Endothelial cell of umbilical vein (primary cell): ENCODE results near the gene MC3R. TPM values are rescaled to one million over a fixed set of nuclear protein-coding genes. Genes with fewer than 3 reads are reported as not detected.
A peak's percentile ranks its signal among the peaks of the same experiment; 100 is the strongest.

ENCODE experiments used
- Bru-seq: library from RNA; stranded (reverse); fragments of 400-500 nt; gene quantifications from one replicate; lab custom pipeline; 2021; lab: Mats Ljungman, UMichigan
- BruChase-seq, 2 experiments: library from RNA; stranded (reverse); fragments of 400-500 nt; gene quantifications; one replicate each; lab custom pipeline; 2021; lab: Mats Ljungman, UMichigan
- BruUV-seq: library from RNA; stranded (reverse); fragments of 400-500 nt; replicated peaks from 2 replicates; lab custom pipeline; 2021; lab: Mats Ljungman, UMichigan
- CTCF ChIA-PET: fragments of 300-600, 350-600 bp; sonication (Branson Sonifier 250); formaldehyde crosslinking; loops from one replicate; lab custom pipeline; 2021; ENCODE audit warnings: antibody characterized with exemption, inconsistent platforms; lab: Charles Lee
- POLR2A ChIA-PET: fragments of 300-600, 350-600 bp; sonication (Branson Sonifier 250); formaldehyde crosslinking; loops from one replicate; lab custom pipeline; 2021; ENCODE audit warnings: antibody characterized with exemption, inconsistent platforms; lab: Charles Lee
- DNase-seq: peaks from one replicate; pipeline ENCODE4 v3.0.0-alpha.2; 2011; ENCODE audit warnings: low read depth, low spot score
- FAIRE-seq: peaks from 2 replicates; lab custom pipeline; 2011; peaks lifted over from hg19 to GRCh38; lab: Jason Lieb, UNC
- H2AFZ ChIP-seq: 2 replicates; pipeline ENCODE4 v1.6.0; 2012; ENCODE audit warnings: low read depth, low read length, control low read depth, inconsistent platforms
- H3K27ac ChIP-seq: 2 replicates; pipeline ENCODE4 v1.5.1; 2011; ENCODE audit warnings: low read depth, mild to moderate bottlenecking, control low read depth, low read length, moderate library complexity; ENCODE audit not compliant: insufficient read depth
- H3K27me3 ChIP-seq, 2 experiments: 2 replicates each; pipeline versions ENCODE4 v1.6.0 to v1.6.1; 2011; ENCODE audit warnings: low read length in 2 of 2, mixed read lengths in 1 of 2; ENCODE audit not compliant: control insufficient read depth in 2 of 2, insufficient read depth in 2 of 2
- H3K36me3 ChIP-seq, 2 experiments: 2 replicates in 1 of 2; 3 replicates in 1 of 2; pipeline ENCODE4 v1.5.1; 2011; ENCODE audit warnings: low read length in 2 of 2, mild to moderate bottlenecking in 1 of 2, moderate library complexity in 1 of 2; ENCODE audit not compliant: control insufficient read depth in 2 of 2, insufficient read depth in 2 of 2; ENCODE audit errors: extremely low read depth in 1 of 2
- H3K4me1 ChIP-seq: 3 replicates; pipeline ENCODE4 v1.5.1; 2011; ENCODE audit warnings: mild to moderate bottlenecking, low read length; ENCODE audit not compliant: control insufficient read depth, insufficient read depth; ENCODE audit errors: extremely low read depth
- H3K4me2 ChIP-seq: 2 replicates; pipeline ENCODE4 v1.6.1; 2011; ENCODE audit warnings: low read length, control low read depth, mixed read lengths; ENCODE audit not compliant: insufficient read depth
- H3K4me3 ChIP-seq, 3 experiments: fragments of 200-600 bp in 1 of 3; sonication (generic), shearing (Covaris generic) in 1 of 3; replicated peaks in 1 of 3; 2 replicates each; pipeline ENCODE4 v1.5.1; 2011 to 2016; ENCODE audit warnings: control low read depth in 3 of 3, low read length in 3 of 3, mild to moderate bottlenecking in 2 of 3, inconsistent platforms in 1 of 3, low read depth in 1 of 3, moderate library complexity in 1 of 3; ENCODE audit not compliant: insufficient read depth in 1 of 3
- H3K79me2 ChIP-seq: 2 replicates; pipeline ENCODE4 v1.6.0; 2012; ENCODE audit warnings: low read length, inconsistent platforms; ENCODE audit not compliant: control insufficient read depth, insufficient read depth
- H3K9ac ChIP-seq: replicated peaks from 2 replicates; pipeline ENCODE3; 2011; ENCODE audit warnings: low read length, control low read depth; ENCODE audit not compliant: insufficient read depth; ENCODE audit errors: extremely low read depth
- H3K9me1 ChIP-seq: replicated peaks from 3 replicates; pipeline ENCODE4 v1.6.0; 2011; ENCODE audit warnings: mild to moderate bottlenecking, low read length; ENCODE audit not compliant: control insufficient read depth, insufficient read depth; ENCODE audit errors: extremely low read depth
- H3K9me3 ChIP-seq: replicated peaks from 2 replicates; pipeline ENCODE4 v1.5.1; 2012; ENCODE audit warnings: low read length, inconsistent platforms; ENCODE audit not compliant: control insufficient read depth, insufficient read depth
- H4K20me1 ChIP-seq: replicated peaks from 2 replicates; pipeline ENCODE3; 2011; ENCODE audit warnings: mild to moderate bottlenecking, low read length; ENCODE audit not compliant: control insufficient read depth, insufficient read depth; ENCODE audit errors: extremely low read depth
- CTCF ChIP-seq, 2 donors: IDR thresholded peaks; 1 replicate in 1 of 2; 2 replicates in 1 of 2; pipeline ENCODE4 v1.5.1; 2011; ENCODE audit warnings: low read length in 2 of 2, mild to moderate bottlenecking in 2 of 2, moderate library complexity in 2 of 2, control low read depth in 1 of 2, inconsistent platforms in 1 of 2, low read depth in 1 of 2; ENCODE audit not compliant: insufficient read depth in 1 of 2; ENCODE audit errors: extremely low read depth in 1 of 2
- JUN ChIP-seq: IDR thresholded peaks from 2 replicates; pipeline ENCODE4 v1.6.1; 2011; ENCODE audit warnings: borderline replicate concordance, low read depth; ENCODE audit not compliant: insufficient read length, insufficient read depth
- dilution Hi-C: fragments of 300-500 bp; cut with MboI; formaldehyde crosslinking; loops from one replicate; pipeline ENCODE4 v1.15.0; 2019; ENCODE audit warnings: low sequenced_read_pairs; ENCODE audit not compliant: extremely low pct_ligation_motif_present
- intact Hi-C: fragments of 100-400 bp; cut with micrococcal nuclease; formaldehyde crosslinking; loops from one replicate; pipeline ENCODE4 v1.10.0; 2022
- long read RNA-seq: library from polyadenylated mRNA; stranded (forward); transcript quantifications from one replicate; pipeline ENCODE4 v2.0.0, GENCODE V29; 2021
- polyA minus RNA-seq, 3 experiments: library from RNA; depleted of rRNA, polyadenylated mRNA; stranded (reverse); fragments of >200 nt; gene quantifications; 1 replicate in 1 of 3; 2 replicates in 2 of 3; pipeline ENCODE4 v1.2.3, GENCODE V29; 2011
- polyA plus RNA-seq, 4 experiments: library from polyadenylated mRNA; depleted of rRNA in 3 of 4; stranded (reverse) in 3 of 4; unstranded in 1 of 4; fragments of >200 nt; gene quantifications; 2 replicates each; pipeline versions ENCODE4 v1.2.1 to v1.2.3, GENCODE V29; 2011 to 2012; ENCODE audit warnings: missing spikeins in 1 of 4
- total RNA-seq: library from RNA; stranded (reverse); gene quantifications from 2 replicates; pipeline ENCODE4 v1.2.3, GENCODE V29; 2021

The MC3R gene
- total RNA-seq (not detected in 2 replicates), polyA plus RNA-seq (not detected in 2 replicates), polyA minus RNA-seq (not detected in 2 replicates), Bru-seq, nascent RNA (not detected), BruChase-seq, experiment 1, labeled RNA remaining after a 6-hour chase (not detected), BruChase-seq, experiment 2, labeled RNA remaining after a 2-hour chase (not detected)
- polyA plus RNA-seq (2011; cell fraction: cytosol; rRNA removed): not detected in 2 replicates
- polyA plus RNA-seq (2011; cell fraction: nucleus; rRNA removed): not detected in 2 replicates
- not detected in 2 replicates for polyA plus RNA-seq (2012)
- not detected for polyA minus RNA-seq (2011; cell fraction: cytosol; rRNA and poly(A)+ RNA removed)
- not detected in 2 replicates for polyA minus RNA-seq (2011; cell fraction: nucleus; rRNA and poly(A)+ RNA removed)
- long read RNA-seq: 0 reads

- H2AFZ ChIP-seq: no peak within 1 kb of the TSS
- DNase-seq (peak; percentile 2), FAIRE-seq (no peak)
- CTCF ChIA-PET: interaction anchor here (0.6 to 1.2 kb wide), 4 partner anchors 95 to 1568 kb away, joined by 3 to 5 read pairs (median 5); no protein-coding TSS in a partner anchor
- H3K4me2 ChIP-seq: no peak within 1 kb of the TSS
- H3K9ac ChIP-seq: no peak within 1 kb of the TSS
- no TSS peak for BruUV-seq
- POLR2A ChIA-PET: no interaction called here
- no peaks in the 10 kb centered on the region for H3K79me2 ChIP-seq
- intact Hi-C loops (loop anchor here (5.0 kb wide), 1 partner anchor 1581 kb away; no protein-coding TSS in a partner anchor), dilution Hi-C loops (no loop called here)
- no peaks in the 10 kb centered on the region for H3K4me1 ChIP-seq
- H3K27ac ChIP-seq: no peak within 1 kb of the TSS
- H3K4me3 ChIP-seq: no peak within 1 kb of the TSS
- H3K9me3 ChIP-seq: peaks cover 2% of the 10 kb centered on the region
- H3K27me3 ChIP-seq: no peaks in the 10 kb centered on the region
- no peaks in the 10 kb centered on the region for H3K9me1 ChIP-seq
- peak; percentile 33 to 61 for TF ChIP-seq CTCF (IDR thresholded peaks at IDR 0.05; ENCODE audit: extremely low read depth in 1 of 2, insufficient read depth in 1 of 2, low read depth in 1 of 2, low read length in 2 of 2)
- TF ChIP-seq JUN: no peak
- H4K20me1 ChIP-seq: no peaks in the 10 kb centered on the region
- H3K36me3 ChIP-seq: no peaks in the 10 kb centered on the region
Measured at GRCh38 chr20:56247954-56248782, at the start of gene MC3R. MC3R (plus strand) TSS chr20:56248732; CDS start chr20:56248844, 112 bp downstream.
